IPS-11a (cell line): ENCODE data around the gene HDGF.

Source experiments
- H3K4me3 ChIP-seq: one replicate; pipeline ENCODE4 v1.5.1; 2013; ENCODE audit warnings: low read depth, low read length, control low read depth

HDGF gene

GRCh38 chr1:156726549-156727226 lies 24.8 kb downstream of the HDGF start:
- H3K4me3 ChIP-seq, result peak overlapping the region; percentile 2

- no peak overlapping the region for H3K4me3 ChIP-seq
Observed at GRCh38 chr1:156725683-156726280, 25.7 kb downstream of the HDGF start.

- H3K4me3 ChIP-seq, result no peak overlapping the region
Observed at GRCh38 chr1:156721535-156721934, 29.9 kb downstream of the HDGF start.

- H3K4me3 ChIP-seq, result no peak overlapping the region
Observed at GRCh38 chr1:156721131-156721530, 30.3 kb downstream of the HDGF start.

- no peak overlapping the region for H3K4me3 ChIP-seq
Observed at GRCh38 chr1:156717351-156717750, 34.1 kb downstream of the HDGF start.

- H3K4me3 ChIP-seq, result no peak overlapping the region
Observed at GRCh38 chr1:156714830-156715229, 36.6 kb downstream of the HDGF start.

- no peak overlapping the region for H3K4me3 ChIP-seq
Observed at GRCh38 chr1:156712626-156713025, 38.8 kb downstream of the HDGF start.

GRCh38 chr1:156711011-156711817 lies 40.3 kb downstream of the HDGF start:
- H3K4me3 ChIP-seq, result no peak overlapping the region

GRCh38 chr1:156709757-156710489 lies 41.6 kb downstream of the HDGF start:
- H3K4me3 ChIP-seq, result no peak overlapping the region

GRCh38 chr1:156709031-156709430 lies 42.4 kb downstream of the HDGF start:
- H3K4me3 ChIP-seq, result no peak overlapping the region

- peak overlapping the region; percentile 6 for H3K4me3 ChIP-seq
Observed at GRCh38 chr1:156708218-156708661, 43.2 kb downstream of the HDGF start.

GRCh38 chr1:156707417-156708217 lies 43.9 kb downstream of the HDGF start:
- H3K4me3 ChIP-seq, result peak overlapping the region; percentile 6

GRCh38 chr1:156706657-156707416 lies 44.6 kb downstream of the HDGF start:
- peak overlapping the region; percentile 46 for H3K4me3 ChIP-seq

GRCh38 chr1:156705918-156706656 lies 45.4 kb downstream of the HDGF start:
- H3K4me3 ChIP-seq, result peak overlapping the region; percentile 46

GRCh38 chr1:156705321-156705917 lies 46.1 kb downstream of the HDGF start, which contains the start of gene CRABP2:
CRABP2 (minus strand) TSS chr1:156705583; CDS start chr1:156705446, 137 bp downstream.
- H3K4me3 ChIP-seq, result peak within 1 kb of the TSS; percentile 63

GRCh38 chr1:156704930-156705320 lies 46.5 kb downstream of the HDGF start:
- peak overlapping the region; percentile 63 for H3K4me3 ChIP-seq

GRCh38 chr1:156704166-156704711 lies 47.2 kb downstream of the HDGF start:
- H3K4me3 ChIP-seq, result peak overlapping the region; percentile 63

GRCh38 chr1:156703741-156704140 lies 47.7 kb downstream of the HDGF start:
- H3K4me3 ChIP-seq, result no peak overlapping the region
